D341Med (cell line): ENCODE data around the gene CDKN2AIP.
"Not testable (repeated sequence)": the region's sequence is repeated elsewhere in the genome, so short reads cannot be mapped to it uniquely, and the experiment has no call there.

ENCODE experiments used
- DNase-seq: peaks from one replicate; pipeline ENCODE4 v3.0.0; 2012; ENCODE audit warnings: low spot score

CDKN2AIP gene

DNA sequence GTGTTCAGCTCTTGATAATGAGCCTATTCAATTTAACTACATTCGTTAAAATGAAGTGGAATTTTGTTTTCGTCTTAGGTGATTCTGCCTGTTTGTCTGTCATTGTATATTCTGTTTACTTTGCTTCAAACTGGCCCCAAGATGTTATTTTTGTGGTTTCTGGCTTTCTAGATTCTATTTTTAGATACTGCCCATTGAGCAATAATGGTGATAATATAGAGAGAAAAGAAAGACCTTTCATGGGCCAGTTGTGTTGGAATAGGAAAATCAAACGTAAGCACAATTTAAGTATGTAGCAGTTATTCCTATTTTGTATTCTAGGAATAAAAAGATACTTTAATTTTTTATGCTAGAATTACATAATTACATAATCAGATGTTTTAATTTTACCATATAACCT lies 4.0 kb downstream of the CDKN2AIP start:
- no peak for DNase-seq

DNA sequence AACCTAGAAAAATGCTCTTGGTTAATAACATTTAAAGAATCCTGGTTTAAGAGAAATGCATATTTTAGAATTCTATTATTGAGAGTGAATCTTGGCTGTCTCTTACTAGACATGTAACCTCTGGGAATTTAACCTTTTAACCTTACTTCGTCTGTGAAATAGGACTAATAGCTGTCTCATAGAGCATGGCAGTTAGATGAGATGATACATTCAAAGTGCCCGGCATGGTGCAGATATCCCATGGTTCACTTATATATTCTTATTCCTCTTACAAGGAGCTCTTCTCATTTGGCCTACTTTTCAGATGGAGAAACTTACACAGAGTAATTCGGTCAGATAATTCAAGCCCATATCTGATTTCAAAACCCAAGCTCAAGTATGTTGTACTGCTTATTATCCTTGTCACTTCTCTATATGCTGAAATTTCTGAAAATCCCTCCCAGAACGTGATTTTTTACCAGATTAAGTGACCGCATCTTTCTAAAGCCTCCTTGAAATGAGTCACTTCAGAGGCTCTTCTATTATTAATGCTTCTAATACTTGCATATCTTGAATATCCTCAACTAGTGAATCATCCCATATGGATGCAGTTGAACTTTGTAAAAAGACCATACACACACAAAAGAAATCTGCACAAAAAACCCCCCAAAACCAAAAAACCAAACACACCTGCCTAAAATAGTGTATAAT lies 4.9 kb downstream of the CDKN2AIP start:
- no peak for DNase-seq

DNA sequence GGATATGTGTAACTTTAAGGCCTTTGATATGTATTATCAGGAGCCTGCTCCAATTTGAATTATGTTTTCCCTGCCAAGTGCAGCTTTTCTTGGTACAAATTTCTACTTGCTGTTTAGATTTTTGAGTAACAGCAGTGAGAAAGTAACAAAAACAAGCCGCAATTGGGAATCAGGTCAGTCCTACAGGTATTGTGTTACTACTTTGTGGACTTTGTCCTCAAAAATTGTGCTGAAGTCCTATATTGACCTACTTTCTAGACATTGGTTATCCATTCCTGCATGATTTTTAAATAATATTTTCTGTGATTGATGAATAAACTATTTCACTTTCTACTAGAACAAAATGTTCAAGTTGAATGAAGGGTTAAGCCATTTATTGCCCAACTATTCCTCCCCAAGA lies 5.7 kb downstream of the CDKN2AIP start:
- no peak for DNase-seq

DNA sequence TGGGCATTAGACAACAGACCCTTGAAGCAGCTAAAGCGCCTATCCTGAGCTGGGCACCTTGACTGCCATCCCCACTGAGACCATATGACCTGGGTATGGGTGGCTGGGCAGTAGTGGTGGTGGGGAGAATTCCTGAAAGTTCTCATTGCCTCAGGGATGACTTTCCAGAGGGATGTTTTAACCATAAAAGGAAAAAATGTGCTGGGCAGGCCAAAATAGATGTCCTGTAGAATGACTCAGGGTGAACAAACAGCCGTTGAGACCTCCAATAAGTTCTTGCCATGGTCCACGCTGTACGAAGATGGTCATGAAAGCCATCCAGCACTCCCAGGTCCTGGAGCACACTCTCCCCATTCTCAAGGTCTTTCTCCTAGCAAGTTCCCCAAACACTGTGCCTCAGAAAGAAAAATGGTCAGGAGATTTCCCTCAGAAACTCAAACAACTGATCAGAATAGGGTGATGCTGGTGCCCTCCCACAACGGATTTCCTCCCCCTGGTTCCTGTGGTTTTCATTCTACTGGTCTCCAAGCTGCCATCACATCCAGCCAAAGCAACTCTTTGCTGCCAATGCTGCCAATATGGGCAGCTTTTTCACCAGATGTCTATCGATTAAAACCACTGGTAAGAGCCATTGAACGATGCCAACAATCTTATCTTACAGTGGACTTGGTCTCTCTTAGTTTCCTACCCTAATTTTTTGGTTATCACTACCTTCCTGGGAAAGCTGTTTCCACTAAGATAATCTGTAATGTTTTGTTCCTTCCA lies 11.2 kb downstream of the CDKN2AIP start:
- no peak for DNase-seq

DNA sequence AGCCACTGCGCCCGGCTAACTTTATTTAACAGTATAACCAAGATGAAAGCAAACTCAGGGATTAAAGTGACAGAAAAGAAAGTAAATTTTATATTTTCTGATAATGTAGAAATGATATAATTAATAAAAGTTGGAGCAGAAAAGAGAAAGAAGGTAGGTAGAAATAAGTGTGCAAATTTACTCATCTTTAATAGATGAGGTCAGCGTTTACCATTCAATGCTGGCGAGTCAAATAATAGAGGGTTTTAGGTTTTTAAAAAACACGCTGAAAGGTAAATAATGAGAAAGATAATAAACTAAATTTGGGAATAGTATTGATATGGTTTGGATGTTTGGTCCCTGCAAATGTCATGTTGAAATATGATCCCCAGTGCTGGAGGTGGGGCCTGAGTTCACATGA lies 13.6 kb downstream of the CDKN2AIP start:
- DNase-seq, result no peak

DNA sequence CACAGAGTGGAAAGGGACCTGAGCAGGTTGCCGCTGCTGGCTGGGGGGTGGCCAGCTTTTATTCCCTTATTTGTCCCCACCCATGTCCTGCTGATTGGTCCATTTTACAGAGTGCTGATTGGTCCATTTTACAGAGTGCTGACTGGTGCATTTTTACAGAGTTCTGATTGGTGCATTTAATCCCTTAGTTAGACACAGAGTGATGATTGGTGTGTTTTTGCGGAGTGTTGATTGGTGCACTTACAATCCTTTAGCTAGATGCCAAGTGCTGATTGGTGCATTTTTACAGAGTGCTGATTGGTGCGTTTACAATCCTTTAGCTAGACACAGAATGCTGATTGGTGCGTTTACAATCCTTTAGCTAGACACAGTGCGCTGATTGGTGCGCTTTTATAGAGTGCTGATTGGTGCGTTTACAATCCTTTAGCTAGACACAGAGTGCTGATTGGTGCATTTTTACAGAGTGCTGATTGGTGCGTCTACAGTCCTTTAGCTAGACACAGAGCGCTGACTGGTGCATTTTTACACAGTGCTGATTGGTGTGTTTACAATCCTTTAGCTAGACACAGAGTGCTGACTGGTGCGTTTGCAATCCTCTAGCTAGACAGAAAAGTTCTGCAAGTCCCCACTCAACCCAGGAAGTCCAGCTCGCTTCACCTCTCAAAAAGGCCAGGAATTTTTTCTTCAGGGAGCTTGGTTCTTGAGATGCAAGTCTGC lies 19.6 kb downstream of the CDKN2AIP start:
- DNase-seq, result not testable (repeated sequence)

DNA sequence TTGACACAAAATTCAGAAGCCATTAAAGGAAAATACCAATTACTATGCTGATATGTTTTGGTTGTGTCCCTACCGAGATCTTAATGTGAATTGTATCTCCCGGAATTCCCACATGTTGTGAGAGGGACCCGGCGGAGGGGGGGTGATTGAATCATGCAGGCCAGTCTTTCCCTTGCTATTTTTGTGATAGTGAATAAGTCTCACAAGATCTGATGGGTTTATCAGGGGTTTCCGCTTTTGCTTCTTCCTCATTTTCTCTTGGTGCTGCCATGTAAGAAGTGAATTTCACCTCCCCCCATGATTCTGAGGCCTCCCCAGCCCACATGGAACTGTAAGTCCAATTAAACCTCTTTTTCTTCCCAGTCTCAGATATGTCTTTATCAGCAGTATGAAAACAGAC lies 21.4 kb downstream of the CDKN2AIP start:
- DNase-seq, result not testable (repeated sequence)

DNA sequence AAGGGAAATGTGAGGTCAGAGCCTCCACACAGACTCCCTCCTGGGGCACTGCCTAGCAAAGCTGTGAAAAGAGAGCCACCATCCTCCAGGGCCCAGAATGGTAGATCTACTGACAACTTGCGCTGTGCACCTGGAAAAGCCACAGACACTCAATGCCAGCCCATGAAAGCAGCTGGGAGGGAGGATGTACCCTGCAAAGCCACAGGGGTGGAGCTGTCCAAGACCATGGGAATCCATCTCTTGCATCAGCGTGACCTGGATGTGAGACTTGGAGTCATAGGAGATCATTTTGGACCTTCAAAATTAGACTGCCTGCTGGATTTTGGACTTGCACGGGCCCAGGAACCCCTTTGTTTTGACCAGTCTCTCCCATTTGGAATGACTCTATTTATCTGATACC lies 22.8 kb downstream of the CDKN2AIP start:
- DNase-seq, result no peak

DNA sequence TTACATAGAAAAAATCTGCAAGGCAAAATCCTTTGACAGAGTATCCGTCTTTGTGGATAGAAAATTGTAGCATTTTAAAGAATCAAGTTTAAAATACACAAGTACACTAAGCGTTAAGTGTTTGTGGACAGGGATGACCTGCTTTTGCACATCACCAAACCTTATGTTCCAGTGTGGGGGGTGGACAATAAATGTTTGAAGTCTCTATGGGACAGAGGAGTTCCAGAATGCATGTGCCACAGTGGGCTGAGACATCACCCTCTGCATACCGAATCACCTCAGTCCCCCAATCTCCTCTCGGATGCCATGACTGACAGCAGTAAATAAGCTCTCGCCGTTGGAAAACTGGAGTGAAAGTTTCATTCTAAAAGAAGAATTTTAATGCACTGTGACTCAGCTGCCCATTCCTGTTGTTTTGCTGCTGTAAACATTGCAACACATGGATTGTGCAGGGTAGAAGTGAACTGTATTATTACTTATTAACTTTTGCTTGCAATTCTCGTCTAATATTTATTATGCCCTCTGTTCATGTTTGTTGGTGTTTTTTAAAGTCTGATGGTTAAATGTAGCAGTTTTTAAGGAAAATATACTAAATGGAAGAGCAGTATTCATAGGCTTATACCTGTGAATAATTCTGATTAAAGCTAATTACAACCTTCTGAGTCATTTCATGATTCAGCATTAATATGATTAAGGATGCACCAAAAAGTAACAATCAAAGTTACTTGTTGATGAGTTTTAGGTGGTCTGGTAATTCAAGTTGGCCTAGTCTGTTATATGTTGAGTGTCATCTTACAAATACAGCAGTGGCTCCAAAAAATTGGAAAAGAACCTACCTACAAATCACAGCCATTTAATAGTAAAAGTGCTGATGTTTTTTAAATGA lies 24.0 kb downstream of the CDKN2AIP start:
- DNase-seq, result no peak

DNA sequence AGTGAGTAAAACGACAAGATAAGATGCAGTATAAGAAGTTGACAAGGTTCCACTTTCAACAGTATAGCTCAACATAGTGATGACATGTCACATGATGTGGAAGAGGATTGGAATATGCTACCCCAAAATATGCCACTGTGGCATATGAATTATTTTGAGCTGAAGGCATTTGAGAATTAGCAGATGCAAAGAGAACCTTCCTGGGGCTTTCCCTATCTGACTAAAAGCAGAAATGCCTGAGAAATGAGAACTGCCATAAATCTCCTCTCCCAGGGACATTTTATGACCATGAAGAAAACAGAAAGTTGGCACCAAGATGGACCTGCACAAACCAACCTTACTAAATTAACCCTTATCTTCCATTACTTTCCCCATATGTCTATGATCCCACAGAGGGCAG lies 24.8 kb downstream of the CDKN2AIP start:
- no peak for DNase-seq

DNA sequence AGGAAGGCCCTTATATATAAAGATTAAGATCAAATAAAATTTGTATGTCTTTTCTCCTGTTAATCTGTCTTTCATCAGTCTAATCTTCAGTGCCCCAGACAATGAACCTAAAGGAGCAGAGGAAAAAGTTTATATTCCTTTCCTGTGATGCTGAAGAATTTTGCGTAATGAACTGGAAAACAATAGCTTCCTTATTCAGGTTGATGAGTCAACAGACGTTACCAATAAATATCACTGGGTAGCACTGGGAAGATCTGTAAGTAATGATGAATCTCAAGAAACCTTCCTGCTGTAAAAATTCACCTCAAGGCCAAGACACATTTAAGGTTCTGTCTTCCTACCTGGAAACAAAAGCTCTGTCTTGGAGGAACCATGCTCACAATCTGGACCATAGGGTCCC lies 25.5 kb downstream of the CDKN2AIP start:
- DNase-seq, result no peak

DNA sequence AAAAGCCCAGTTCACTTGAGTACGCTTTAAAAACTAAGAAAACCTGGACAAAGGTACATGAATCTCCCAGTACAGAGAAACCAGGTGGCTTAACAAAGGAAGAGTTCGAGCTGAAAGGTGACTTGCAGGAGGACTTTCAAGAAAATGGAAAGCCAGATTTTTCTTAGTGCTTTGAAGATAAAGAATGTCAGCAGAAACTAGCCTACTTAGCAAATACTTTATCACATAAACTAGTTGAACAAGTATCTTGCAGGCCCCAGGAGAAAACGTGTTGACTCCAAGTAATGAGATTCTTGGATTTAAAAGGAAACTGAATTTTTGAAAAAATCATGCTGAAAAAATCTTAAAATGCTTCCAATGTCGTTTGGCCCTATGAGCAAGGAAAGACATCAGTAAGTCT lies 26.4 kb downstream of the CDKN2AIP start:
- no peak for DNase-seq

DNA sequence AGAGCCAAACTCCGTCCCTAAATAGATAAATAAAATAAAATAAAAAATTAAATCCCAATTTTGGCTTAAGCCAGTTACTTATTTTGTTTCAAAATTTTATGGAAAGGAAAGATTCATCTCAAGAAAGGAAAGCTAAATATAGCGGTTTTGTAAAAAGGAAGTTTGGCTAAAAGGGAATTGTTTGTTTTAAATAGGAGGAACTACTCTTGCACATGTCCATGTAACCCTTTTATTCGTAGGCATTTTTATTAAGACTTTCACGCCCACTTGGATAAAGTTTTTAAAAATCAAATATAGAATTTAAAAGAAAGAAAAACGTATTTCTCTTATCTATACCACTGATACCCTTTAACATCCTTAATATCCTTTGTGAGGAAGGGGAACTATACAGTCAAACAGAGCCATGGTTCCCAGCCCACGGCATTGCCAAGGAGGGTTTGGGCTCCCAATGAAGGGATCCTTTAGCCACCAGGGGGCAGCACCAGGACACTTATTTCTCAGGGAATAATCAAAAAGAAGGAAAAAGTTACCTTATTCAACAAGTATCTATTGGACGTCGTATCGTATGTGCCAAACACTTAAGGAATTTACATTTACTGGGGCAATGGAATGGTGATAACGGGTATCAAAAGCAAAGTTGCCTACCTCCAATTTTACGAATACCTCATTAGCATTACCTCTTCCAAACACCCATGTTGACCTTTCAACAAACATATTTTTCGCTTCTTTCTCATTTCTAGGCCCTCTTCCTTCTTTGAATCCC lies 27.7 kb downstream of the CDKN2AIP start:
- DNase-seq, result peak; percentile 80

DNA sequence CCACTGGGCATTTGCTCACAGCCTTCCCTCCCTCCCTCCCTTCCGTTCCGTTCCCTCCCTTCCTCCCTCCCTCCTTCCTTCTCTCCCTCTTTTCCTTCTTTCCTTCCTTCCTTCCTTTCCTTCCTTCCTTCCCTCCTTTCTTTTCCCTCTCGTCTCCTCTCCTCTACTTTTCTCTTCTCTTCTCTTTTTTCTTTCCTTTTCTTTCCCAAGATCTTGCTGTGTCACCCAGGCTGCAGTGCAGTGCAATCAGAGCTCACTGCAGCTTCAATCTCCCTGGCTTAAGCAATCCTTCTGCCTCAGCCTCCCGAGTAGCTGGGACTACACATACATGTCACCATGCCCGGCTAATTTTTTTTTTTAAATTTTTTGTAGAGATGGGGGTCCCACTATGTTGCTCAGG lies 33.7 kb downstream of the CDKN2AIP start:
- DNase-seq, result no peak

DNA sequence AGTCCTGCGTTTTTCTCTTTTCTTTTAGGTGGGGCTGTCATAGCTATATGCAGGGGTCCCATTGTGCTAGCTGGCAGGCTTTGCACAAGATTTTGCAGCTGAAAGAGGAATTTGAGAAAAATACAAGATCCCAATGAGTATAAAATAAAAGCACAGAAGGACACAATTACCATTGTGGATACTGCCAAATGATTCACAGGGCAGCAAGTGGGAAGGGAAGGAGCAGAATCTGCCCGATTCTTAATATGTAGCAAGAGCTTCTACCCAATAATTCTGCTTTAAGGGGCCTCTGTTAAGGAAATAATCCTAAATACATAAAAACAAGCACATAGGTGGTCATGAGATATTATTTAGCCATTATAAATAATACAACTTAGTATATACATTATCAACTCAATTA lies 34.5 kb downstream of the CDKN2AIP start:
- DNase-seq, result no peak

DNA sequence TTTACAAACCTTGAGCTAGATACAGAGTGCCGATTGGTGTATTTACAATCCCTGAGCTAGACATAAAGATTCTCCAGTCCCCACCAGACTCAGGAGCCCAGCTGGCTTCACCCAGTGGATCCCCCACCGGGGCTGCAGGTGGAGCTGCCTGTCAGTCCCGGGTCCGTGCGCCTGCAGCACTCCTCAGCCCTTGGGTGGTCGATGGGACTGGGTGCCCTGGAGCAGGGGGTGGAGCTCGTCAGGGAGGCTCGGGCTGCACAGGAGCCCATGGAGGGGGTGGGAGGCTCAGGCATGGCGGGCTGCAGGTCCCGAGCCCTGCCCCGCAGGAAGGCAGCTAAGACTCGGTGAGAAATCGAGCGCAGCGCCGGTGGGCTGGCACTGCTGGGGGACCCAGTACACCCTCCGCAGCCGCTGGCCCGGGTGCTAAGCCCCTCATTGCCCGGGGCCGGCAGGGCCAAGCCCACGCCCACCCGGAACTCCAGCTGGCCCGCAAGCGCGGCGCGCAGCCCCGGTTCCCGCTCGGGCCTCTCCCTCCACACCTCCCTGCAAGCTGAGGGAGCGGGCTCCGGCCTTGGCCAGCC lies 38.2 kb downstream of the CDKN2AIP start:
- not testable (repeated sequence) for DNase-seq

DNA sequence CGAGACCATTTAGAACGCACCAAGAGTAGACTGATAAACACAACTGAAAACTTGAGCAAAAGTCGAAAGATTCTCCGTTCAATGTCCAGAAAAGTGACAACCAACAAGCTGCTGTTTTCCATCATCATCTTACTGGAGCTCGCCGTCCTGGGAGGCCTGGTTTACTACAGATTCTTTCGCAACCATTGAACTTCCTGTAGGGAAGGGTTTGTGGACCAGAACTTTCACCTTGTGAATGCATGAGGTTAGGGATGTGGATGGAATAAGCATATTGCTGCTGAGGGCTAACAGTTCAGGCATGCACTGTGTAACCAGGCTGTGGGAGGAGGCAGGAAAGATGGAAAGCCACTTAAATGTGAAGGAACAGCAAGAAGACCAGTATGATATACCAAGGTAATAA lies 39.6 kb downstream of the CDKN2AIP start:
- no peak for DNase-seq

DNA sequence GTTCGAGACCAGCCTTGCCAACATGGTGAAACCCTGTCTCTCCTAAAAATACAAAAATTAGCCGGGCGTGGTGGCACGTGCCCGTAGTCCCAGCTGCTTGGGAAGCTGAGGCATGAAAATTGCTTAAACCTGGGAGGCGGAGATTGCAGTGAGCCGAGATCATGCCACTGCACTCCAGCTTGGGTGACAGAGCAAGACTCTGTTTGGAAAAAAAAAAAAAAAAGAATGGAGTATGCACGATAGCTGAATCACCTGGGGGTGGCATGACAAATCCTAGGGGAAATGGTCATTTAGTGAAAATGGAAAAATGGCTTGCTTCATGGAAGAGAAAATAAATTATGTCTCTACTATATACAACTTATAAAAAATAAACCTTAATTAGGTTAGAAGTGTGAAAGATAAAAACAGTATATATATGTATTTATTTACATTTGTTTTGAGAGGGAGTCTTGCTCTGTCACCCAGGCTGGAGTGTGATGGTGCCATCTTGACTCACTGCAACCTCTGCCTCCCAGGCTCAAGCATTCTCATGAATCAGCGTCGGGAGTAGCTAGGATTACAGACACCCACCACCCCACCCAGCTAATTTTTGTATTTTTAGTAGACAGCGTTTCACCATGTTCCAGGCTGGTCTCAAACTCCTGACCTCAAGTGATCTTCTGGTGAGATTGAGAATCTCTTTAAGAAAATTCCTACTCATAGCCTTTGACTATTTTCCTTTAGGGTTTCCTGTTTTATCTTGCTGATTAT lies 41.1 kb downstream of the CDKN2AIP start:
- DNase-seq, result no peak

DNA sequence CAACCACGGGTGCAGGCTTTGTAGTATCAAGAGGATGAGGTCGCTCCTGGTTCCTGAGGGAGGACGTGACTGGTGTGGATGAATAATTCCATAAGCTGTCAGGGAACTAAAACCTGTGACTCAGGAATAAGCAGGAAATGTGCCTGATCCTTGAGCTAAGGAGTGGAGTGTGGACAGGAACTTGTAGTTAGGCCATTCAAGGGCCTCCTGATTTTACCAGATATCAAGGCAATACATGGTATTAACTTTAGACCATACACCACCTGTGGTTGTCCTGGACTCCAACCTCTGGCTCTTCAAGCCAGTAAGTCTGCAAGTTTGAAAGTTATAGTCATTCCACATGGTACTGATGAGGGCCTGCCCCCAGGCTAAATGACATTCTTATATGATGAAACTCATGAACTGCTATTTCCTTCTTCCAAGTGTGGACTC lies 48.4 kb downstream of the CDKN2AIP start:
- DNase-seq, result no peak

DNA sequence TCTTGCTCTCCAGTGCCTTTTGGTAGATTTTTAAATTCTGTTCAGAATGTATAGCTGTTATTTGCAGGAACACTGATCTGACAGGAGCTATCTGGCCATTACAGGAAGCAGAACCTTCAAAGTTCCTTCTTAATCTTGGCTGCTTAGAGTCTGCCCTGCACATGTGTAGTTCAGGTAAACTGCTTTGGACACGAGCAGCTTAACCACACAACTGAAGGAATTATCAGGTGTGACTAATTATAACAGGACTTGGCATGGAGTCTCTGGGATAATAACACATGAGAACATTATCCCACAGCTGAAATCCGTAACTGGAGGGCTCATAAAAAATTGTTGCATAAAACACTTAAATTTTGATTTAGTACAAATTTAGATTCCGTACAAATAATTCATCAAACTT lies 48.8 kb downstream of the CDKN2AIP start:
- DNase-seq, result no peak
